Melanocyte of skin (primary cell): ENCODE results near the gene APBA1. TPM values are rescaled to one million over a fixed set of nuclear protein-coding genes. Genes with fewer than 3 reads are reported as not detected.

Source experiments
- total RNA-seq, 2 donors: library from RNA; depleted of rRNA; stranded (reverse); fragments of >200 nt; gene quantifications; 2 replicates each; pipeline ENCODE4 v1.2.3, GENCODE V29; 2012

Gene APBA1
- 1 to 10 TPM in 1 of 2 donors, under 1 TPM in 1; under 0.01 to 3.8 TPM for total RNA-seq

DNA sequence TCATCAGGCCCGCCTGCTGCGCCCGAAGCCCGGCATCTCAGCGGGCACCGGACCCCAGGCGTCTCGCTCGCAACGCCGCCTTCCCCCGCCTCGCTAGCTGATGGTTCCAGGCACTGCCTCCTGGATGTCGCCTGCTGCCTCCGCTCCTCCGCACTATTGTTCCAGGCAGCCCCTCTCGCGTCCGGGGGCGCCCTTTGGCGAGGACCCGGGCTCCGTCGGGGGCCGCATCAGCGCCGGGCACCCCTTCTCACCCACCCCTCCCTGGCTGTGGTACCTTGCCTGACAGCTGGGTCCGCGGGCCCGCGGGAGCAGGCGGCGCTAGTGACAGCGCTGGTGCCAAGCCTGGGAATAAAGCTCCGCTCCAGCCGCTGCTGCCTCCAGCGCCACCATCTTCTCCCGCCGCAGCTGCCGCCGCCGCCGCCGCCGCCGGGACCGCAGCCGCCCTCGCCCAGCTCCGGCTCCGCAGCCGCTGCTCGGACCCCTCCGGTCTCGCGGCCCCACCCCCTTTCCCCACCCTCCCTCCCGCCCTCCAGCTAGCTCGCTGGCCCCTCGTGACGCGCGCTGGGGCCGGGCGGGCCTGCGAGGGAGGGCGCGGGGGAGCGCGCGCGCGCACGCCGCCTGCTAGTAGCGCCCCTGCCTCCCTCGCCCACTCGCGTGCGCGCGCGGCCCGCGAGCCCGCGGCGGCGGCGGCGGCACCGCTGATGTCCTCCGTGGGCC lies at the start of gene APBA1:
APBA1 (minus strand) TSS at position 493 of the 717 bp plus-strand sequence.

Other genes starting within 250 kb of the APBA1 start
- gene PTAR1, start 87.6 kb upstream of the APBA1 start, total RNA-seq: 10 to 100 TPM; 61.3 to 67.3 TPM
- gene CFAP95, start 148.4 kb upstream of the APBA1 start, total RNA-seq: not detected